Hematopoietic multipotent progenitor cell treated with erythropoietin and hydrocortisone succinate and interleukin-3 and kit ligand, for 17 days (in vitro differentiated cells): ENCODE data around the gene ENOX1.

Experiments
- DNase-seq: peaks from one replicate; pipeline ENCODE4 v3.0.0-alpha.2; 2015; ENCODE audit warnings: low spot score

ENOX1 gene

GRCh38 chr13:43487461-43487860 is 299.3 kb downstream of the ENOX1 start:
- DNase-seq: no peak

- DNase-seq: no peak
Observed at GRCh38 chr13:43484432-43485225, 302.1 kb downstream of the ENOX1 start.

GRCh38 chr13:43483930-43484329 is 302.8 kb downstream of the ENOX1 start:
- no peak for DNase-seq

GRCh38 chr13:43482641-43483040 is 304.1 kb downstream of the ENOX1 start:
- no peak for DNase-seq

- DNase-seq: no peak
Observed at GRCh38 chr13:43482026-43482425, 304.7 kb downstream of the ENOX1 start.

GRCh38 chr13:43478902-43479301 is 307.9 kb downstream of the ENOX1 start:
- no peak for DNase-seq

GRCh38 chr13:43478211-43478610 is 308.6 kb downstream of the ENOX1 start:
- no peak for DNase-seq

GRCh38 chr13:43475140-43475539 is 311.6 kb downstream of the ENOX1 start:
- DNase-seq: no peak

- no peak for DNase-seq
Observed at GRCh38 chr13:43473437-43473836, 313.3 kb downstream of the ENOX1 start.

GRCh38 chr13:43472980-43473379 is 313.8 kb downstream of the ENOX1 start:
- DNase-seq: no peak

- no peak for DNase-seq
Observed at GRCh38 chr13:43472339-43472738, 314.4 kb downstream of the ENOX1 start.

- DNase-seq: no peak
Observed at GRCh38 chr13:43470610-43471009, 316.2 kb downstream of the ENOX1 start.

- no peak for DNase-seq
Observed at GRCh38 chr13:43469791-43470190, 317.0 kb downstream of the ENOX1 start.

GRCh38 chr13:43464578-43465264 is 322.1 kb downstream of the ENOX1 start:
- no peak for DNase-seq

- DNase-seq: no peak
Observed at GRCh38 chr13:43448605-43449336, 338.0 kb downstream of the ENOX1 start.

- no peak for DNase-seq
Observed at GRCh38 chr13:43446126-43446525, 340.6 kb downstream of the ENOX1 start.

GRCh38 chr13:43445668-43446067 is 341.1 kb downstream of the ENOX1 start:
- DNase-seq: no peak

GRCh38 chr13:43444081-43444480 is 342.7 kb downstream of the ENOX1 start:
- no peak for DNase-seq

GRCh38 chr13:43441899-43442499 is 344.8 kb downstream of the ENOX1 start:
- no peak for DNase-seq

GRCh38 chr13:43441464-43441863 is 345.3 kb downstream of the ENOX1 start:
- no peak for DNase-seq

- no peak for DNase-seq
Observed at GRCh38 chr13:43434191-43434590, 352.6 kb downstream of the ENOX1 start.

GRCh38 chr13:43433691-43434141 is 353.1 kb downstream of the ENOX1 start:
- DNase-seq: no peak
